Suppressor macrophage treated with lipopolysaccharide for 4 hours (primary cell): ENCODE measurements around the gene FXYD7.
"Not testable (repeated sequence)": the region's sequence is repeated elsewhere in the genome, so short reads cannot be mapped to it uniquely, and the experiment has no call there.

ENCODE experiments used
- DNase-seq: peaks from one replicate; pipeline ENCODE4 v3.0.0-alpha.2; 2020

Gene FXYD7

DNA sequence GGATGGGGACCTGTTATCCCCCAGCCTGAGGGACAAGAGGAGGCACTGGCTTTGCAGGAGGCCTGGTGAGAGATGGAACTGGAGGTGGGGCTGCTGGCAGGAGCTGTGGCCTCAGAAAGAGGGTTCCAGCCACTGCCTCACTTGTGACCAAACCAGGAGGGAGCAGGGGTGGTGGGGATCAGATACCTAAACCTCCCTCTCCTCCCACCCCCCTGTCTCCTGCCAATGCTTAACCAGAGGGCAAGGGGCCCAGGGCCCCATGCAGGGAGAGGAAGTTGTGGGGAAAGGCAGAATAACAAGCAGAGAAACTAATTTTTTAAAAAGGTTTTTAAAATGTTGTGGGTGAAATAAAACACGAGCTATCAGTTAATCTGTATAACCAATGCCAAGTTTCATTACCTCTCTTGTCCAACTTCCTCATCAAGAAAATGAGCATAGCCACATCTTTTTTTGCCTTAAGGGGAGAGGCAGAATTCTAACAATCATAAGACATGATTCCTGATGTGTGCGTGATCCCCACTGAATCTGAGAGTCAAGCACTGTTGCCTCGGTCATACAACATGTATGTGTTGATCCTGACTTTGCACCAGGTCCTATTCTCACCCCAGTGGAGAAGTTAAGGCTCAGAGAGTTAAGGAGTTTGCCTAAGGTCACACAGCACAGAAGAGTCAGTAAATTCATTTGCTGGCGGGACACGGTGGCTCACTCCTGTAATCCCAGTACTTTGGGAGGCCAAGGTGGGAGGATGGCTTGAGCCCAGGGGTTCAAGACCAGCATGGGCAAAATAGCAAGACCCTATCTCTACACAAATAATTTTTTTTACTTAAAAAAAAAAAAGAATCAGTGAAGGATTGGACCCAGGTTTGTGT is 24.4 kb downstream of the FXYD7 start:
- peak; percentile 22 for DNase-seq

DNA sequence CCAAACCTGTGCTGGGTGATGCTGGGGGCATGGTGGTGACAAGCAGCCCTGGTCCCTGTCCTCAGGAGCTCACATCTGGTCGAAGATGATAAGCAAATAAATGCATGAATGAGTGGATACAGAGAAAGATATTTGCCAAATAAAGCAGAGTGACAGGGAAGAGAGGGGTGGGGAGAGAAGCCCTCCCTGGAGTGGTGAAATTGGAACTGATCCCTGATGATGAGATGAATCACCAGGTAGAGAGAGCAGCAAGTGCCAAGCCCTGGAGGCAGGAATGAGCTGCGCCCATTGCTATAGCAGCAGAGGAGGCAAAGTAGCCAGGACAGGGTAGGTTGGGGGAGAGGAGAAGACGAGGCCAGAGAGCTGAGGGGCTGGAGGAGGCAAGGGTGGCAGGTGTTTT is 25.1 kb downstream of the FXYD7 start:
- no peak for DNase-seq

DNA sequence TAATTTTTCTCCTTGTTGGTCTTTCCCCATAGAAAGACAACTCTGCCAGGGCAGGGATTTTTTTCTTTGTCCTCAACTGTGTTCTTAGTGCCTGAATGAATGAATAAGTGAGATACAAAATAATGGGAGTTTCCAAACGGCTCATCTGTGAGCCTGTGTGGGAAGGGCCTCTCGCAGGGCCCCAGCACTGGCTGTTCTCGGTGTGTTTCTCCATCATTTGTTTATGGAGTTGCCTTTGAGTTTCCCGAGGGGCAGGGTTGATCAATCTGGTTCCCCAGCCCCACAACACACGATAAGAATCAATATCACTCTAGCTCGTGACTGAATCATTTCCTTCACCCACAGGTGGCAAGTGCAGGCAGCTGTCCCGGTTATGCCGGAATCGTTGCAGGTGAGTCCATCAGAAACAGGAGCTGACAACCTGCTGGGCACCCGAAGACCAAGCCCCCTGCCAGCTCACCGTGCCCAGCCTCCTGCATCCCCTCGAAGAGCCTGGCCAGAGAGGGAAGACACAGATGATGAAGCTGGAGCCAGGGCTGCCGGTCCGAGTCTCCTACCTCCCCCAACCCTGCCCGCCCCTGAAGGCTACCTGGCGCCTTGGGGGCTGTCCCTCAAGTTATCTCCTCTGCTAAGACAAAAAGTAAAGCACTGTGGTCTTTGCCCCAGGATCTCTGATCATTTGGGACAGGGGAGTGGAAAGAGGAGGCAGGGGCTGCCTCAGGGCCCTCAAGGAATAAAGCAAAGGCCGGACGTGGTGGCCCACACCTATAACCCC is 26.4 kb downstream of the FXYD7 start:
- peak; percentile 24 for DNase-seq

DNA sequence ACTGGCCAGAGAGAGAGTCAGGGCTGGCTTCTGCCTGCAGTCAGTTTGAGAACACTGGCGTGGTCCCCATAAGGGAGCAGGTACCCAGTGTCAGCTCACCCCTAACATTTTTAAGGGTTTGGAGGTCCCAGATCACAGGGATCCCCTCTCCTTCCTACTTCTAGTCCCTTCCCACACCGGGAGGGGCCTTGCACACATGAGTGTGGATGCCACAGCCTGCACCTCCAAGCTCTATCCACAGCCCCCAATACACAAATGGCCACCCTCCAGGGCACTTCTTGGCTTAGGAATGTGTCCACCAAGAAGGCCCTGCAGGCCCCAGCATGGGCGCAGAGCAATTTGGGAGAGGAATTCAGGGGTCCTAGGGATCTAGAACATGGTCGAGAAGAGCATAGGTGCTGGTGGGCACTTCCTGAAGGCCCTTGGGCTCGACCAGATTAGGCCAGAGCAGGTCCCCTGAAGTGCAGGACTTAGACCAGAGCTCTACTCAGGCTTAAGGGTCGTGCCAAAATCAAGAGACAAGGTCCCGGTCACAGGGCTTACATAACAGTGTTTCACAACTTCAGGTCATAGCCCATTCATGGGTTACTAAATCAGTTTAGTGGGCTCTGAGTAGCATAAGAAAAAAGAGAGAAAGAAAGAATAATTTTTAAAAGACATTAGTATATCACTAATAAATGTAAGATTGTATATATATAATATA is 27.5 kb downstream of the FXYD7 start:
- DNase-seq: no peak

DNA sequence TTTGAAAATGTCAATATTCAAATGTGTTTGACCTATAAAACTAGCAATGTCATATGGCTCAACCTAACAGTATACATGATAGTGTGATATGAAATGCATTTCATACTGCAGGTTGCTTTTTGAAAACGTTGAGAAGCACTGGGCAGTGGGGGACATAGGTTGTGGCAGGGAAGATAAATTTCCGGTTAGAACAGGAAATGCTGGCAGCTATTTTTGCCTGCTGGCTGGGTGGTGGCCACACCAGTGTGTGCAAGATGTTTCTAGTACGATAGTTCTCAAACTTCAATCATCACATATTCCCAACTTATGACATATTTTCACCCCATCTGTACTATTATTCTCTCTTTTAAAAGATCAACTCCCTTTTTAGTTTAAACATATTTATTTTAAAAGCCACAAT is 28.7 kb downstream of the FXYD7 start:
- no peak for DNase-seq

DNA sequence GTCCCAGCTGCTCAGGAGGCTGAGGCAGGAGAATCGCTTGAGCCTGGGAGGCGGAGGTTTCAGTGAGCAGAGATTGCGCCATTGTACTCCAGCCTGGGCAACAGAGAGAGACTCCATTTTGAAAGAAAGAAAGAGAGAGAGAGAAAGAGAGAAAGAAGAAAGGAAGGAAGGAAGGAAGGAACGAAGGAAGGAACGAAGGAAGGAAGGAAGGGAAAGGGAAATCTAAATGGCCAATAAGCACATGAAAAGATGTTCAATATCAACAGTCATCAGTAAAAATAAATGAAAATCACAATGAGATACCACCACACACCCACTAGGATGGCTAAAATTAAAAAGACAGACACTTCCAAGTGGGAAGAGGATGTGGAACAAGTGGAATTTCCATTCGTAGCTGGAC is 31.2 kb downstream of the FXYD7 start:
- no peak for DNase-seq

DNA sequence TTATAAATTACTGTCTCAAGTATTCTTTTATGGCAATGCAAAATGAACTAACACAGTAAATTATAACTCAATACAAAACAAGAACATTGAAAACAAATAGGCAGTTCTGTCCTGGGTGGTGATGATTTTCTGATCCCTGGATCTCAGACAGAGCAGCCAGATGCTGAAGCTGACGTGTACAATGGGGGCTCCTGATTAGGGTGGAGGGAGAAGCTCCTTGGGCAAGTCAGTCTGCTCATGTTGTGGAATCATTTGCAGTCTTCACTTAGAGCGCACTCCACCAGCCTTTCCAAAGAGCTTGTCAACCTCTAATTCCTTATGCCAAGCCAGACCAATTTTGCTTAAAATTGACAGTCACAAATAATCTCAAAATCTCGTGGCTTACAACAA is 33.1 kb downstream of the FXYD7 start:
- no peak for DNase-seq

DNA sequence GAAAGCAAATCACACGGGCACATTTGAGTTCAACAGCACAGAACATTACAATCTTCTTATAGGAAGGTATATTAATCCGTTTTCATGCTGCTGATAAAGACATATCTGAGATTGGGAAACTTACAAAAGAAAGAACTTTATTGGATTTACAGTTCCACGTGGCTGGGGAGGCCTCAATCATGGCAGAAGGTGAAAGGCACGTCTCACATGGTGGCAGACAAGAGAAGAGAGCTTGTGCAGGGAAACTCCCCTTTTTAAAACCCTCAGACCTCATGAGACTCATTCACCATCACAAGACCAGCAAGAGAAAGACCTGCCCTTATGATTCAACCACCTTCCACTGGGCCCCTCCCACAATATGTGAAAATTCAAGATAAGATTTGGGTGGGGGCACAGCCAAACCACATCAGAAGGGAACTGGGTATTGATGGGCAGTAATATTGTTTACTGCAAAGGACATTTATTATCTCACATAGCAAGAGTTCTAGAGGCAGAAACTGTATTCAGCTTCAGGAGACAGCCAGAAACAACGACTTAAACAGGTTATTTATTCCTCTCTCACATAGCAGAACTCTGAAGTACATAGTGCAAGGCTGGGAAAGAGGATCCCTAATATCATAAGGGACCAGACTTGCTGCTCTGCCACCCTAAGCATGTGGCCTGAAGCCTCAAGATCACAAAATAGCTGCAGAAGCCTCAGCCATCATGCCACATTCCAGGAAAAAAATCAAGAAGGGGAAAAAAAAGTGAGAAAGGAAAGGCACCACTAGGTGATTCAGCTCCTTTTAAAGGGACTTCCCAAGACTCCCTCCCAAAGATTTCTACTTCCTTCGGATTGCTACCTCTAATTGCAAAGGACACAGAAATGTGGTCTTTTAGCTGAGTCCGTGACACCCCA is 34.6 kb downstream of the FXYD7 start:
- DNase-seq: no peak

DNA sequence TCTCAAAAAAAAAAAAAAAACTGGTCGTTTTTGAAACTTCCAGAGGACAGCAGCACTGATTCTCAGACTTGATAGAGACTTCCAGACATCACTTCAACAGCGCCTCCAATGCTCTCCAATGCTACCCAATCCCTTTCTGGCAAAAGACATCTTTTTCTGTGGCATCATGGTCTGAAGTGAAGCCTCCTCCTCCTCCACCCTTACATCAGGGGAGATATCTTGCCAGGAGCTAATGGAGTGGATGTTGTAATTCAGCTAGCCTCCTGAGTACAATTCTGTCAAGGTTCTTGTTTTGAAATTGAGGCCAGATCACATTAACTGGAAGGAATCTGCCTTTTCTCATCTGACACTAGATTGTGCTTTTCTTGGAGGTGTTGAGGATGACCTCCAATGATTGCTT is 35.6 kb downstream of the FXYD7 start:
- DNase-seq: no peak

DNA sequence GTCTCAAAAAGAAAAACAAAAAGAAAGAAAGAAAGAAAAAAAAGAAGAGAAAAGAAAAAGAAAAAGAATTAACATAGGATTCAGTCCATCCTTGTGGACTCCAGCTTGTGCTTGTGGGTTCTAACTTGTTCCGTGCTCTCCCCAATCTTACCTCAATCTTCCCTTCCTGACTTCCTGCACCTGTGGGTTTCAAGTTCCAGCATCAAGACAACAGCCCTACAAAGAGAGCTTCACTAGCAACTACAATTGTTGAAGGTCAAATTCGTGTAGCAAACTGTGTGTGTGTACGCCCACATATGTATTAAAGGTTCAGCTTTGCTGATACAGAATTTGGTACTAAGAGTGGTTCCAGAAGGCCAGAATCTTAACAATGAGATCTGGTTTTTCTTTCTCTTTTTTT is 36.8 kb downstream of the FXYD7 start:
- DNase-seq: no peak

DNA sequence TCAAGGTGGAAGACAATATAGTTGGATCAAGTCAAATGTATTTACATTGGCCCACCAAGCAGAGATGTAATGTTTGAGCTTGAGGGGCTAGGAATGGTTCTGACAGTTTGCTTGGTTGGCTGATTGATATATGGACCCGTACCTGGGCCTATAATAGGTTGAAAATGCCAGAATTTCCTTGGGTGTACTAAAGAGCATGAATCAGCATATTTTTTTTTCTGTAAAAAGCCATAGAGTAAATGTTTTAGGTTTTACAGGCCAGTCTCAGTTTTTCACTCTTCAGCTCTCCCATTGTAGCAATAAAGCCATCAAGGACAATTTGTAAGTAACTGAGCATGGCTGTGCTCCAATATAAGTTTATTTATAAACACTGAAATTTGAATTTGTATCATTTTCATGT is 38.3 kb downstream of the FXYD7 start:
- DNase-seq: no peak

DNA sequence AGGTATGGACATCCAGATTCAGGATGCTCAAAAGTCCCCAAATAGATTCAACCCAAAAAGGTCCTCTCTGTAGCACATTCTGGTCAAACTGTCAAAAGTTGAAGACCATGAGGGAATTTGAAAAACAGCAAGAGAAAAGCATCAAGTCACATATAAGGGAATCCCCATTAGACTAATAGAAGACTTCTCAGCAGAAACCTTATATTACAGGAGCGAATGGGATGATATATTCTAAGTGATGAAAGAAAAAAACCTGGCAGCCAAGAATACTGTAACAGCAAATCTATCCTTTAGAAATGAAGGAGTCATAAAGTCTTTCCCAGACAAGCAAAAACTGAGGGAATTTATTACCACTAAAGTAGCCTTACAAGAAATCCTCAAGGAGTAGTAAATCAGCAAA is 41.2 kb downstream of the FXYD7 start:
- DNase-seq: no peak

DNA sequence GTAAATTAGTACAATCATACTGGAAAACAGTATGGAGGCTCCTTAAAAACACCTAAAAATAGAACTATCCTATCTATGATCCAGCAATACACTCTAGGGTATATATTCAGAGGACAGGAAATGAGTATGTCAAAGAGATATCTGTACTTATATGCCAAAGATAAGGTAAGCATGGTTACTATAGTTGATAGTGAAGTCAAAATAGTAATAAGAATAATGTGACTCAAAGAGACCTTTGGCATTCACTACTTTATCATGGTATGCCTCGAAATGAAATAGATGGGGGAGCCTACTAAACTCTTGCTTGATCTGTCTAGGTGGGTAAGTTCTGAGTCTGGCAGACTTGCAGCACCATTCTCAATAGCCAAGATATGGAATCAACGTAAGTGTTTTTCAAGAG is 41.8 kb downstream of the FXYD7 start:
- DNase-seq: no peak

DNA sequence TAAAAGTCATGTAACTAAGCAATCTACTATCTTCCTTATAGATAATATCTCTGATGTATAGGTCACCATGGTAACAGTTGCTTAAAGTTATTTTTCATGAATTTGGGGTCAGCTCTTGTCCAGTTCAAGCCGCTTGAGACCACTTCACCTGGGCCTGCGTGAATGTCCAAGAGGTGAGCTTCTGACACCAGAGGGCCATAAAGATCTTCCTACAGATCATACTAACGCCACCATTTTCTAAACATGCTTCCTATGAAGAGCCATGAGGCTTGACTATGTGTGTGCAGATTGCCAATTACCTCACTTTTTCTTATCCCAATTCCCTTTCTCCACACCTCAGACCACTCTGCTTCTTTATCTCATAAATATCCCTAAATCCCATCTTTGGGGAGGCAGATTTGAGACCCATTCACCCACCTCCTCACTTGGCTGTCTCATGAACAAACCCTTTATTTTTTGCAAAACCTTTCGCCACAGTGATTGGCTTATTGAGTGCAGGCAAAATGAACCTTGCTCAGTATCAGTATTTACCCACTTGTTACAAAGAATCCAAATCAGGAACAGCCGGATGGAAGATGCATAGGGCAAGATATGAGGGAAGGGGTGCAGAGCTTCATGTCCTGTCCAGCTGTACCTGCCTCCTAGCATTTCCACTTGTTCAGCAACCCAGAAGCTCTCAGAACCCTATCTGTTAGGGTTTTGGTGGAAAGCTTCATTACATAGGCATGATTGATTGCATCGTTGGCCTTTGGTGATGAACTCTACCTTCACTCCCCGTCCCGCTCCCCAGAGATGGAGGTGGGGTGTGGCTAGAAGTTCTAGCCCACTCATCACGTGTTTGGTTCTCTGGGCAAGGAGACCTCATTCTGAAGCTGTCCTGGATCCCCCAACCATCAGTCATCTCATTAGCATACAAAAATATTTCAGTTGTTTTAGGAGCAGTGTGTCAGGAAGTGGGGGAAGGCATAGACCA is 51.2 kb downstream of the FXYD7 start:
- DNase-seq: no peak

DNA sequence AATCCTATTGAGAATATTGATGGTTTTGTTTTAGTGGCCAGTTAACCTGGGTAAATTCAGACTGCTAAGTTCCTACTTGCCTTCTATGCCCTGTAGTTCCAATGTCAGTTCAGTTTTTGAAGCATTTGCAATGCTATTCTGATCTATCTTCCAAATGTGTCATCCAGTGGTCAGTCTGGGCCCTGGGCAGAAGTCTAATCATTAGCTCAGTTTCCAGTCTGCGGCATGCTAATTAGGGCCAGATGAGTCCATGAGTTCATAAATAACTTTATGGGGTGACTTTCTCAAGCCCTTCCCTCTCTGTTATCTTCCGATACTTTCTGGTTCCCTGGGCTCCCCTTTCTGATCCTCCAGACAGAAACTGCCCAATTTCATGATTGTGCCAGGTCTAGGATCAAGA is 52.8 kb downstream of the FXYD7 start:
- DNase-seq: no peak

DNA sequence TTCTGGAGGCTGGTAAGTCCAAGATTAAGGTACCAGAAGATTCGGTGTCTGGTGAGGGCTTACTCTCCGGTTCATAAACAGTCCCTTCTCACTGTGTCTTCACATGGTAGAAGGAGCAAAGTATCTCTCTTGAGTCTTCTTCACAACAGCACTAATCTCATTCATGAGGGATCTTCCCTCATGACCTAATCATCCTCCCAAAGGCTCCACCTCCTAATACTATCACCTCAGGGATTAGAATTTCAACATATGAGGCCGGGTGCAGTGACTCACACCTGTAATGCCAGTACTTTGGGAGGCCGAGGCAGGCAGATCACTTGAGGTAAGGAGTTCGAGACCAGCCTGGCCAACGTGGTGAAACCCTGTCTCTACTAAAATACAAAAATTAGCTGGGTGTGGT is 53.8 kb downstream of the FXYD7 start:
- DNase-seq: not testable (repeated sequence)

DNA sequence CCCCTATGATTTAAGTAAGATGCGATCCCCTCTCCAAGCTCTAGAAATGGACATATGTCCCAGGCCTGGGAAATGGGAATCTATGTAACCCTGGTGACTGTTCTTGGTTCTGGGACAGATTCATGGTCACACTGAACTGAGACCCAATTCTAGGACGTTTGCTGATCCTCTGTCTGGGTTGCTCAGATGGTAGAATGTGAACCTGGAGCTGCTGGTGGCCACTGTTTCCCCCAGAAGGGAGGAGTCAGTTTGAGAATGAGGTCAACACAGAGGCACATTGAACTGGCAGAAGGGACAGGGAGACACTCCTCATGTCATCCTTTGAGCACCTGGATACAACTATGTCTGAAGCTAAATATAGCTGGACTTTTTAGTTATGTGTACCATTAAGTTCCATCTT is 56.4 kb downstream of the FXYD7 start:
- DNase-seq: no peak

DNA sequence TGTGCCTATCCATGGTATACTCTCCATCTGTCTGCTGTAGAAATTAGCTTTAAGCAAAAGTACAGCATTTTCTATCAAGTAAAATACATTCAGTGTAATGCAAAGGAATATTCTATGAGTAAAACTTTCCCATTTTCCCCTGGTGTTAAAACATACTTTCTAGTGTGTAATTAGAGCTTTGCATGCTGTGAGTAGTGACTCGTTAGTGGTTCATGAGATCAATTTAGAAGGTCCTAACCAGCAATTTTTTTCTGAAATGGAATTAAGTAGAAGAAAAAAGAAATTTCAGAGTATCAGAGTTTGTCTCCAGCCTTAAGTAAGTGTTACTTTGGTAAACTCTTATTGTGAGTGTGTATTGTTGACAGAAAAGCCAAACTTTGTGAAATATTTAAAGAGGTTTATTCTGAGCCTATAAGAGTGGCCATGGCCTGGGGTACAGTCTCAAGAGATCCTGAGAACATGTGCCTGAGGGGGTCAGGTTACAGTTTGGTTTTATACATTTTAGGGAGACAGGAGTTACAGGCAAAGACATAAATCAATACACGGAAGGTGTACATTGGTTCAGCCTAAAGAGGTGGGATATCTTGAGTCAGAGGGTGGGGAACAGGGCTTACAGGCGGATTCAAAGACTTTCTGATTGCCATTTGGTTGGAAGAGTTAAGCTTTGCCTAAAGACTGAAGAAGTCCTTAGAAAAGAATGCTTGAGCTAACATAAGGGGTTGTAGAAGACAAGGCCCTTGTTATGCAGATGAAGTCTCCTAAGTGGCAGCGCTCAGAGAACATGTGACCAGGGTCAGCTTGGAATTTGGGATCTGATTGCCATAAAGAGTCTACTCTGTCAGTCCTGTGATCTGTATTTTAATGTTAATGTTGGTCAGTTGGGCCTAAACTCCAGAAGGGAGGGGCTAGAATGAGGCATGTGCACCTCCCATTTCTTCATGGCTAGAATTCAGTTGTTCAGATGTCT is 60.0 kb downstream of the FXYD7 start:
- DNase-seq: no peak
